Left renal pelvis (tissue), 4 donors: ENCODE results near the gene ELMOD3. TPM values are rescaled to one million over a fixed set of nuclear protein-coding genes. Genes with fewer than 3 reads are reported as not detected.
"Not testable (repeated sequence)": the region's sequence is repeated elsewhere in the genome, so short reads cannot be mapped to it uniquely, and the experiment has no call there.

Experiments used
- DNase-seq, 4 donors: peaks; one replicate each; pipeline ENCODE4 v3.0.0-alpha.2; 2013; ENCODE audit warnings: low read depth in 4 of 4, low spot score in 3 of 4
- polyA plus RNA-seq, 4 donors: library from polyadenylated mRNA; unstranded; fragments of 120-200 nt; gene quantifications; one replicate each; pipeline ENCODE4 v1.2.1, GENCODE V29; 2013; ENCODE audit not compliant: insufficient read length in 4 of 4

ELMOD3 gene
- polyA plus RNA-seq, 4 donors, result 22.5 to 33.3 (median 24.8) TPM

- no peak for DNase-seq
Measured at GRCh38 chr2:85398426-85399182, 44.0 kb downstream of the ELMOD3 start.

- no peak for DNase-seq
Measured at GRCh38 chr2:85399183-85399455, 44.5 kb downstream of the ELMOD3 start.

- no peak for DNase-seq
Measured at GRCh38 chr2:85400023-85400422, 45.5 kb downstream of the ELMOD3 start.

- no peak for DNase-seq
Measured at GRCh38 chr2:85400541-85401463, 46.2 kb downstream of the ELMOD3 start.

- DNase-seq, result no peak
Measured at GRCh38 chr2:85401464-85401805, 46.9 kb downstream of the ELMOD3 start.

- DNase-seq, result no peak
Measured at GRCh38 chr2:85401844-85402243, 47.3 kb downstream of the ELMOD3 start.

GRCh38 chr2:85405201-85406059, 50.9 kb downstream of the ELMOD3 start:
- DNase-seq, result no peak

- no peak for DNase-seq
Measured at GRCh38 chr2:85409845-85410583, 55.4 kb downstream of the ELMOD3 start, which contains the start of gene CAPG. CAPG (minus strand) TSS chr2:85410366; CDS start chr2:85402145, 8,221 bp downstream.

- no peak for DNase-seq
Measured at GRCh38 chr2:85410584-85411404, 56.2 kb downstream of the ELMOD3 start.

GRCh38 chr2:85411405-85411748, 56.8 kb downstream of the ELMOD3 start:
- no peak for DNase-seq

GRCh38 chr2:85413592-85414420, 59.2 kb downstream of the ELMOD3 start:
- DNase-seq, result no peak

- DNase-seq, result not testable (repeated sequence)
Measured at GRCh38 chr2:85414421-85414759, 59.8 kb downstream of the ELMOD3 start.

- DNase-seq, result no peak
Measured at GRCh38 chr2:85414761-85415553, 60.4 kb downstream of the ELMOD3 start.

- no peak for DNase-seq
Measured at GRCh38 chr2:85415980-85416650, 61.5 kb downstream of the ELMOD3 start.

- DNase-seq, result no peak
Measured at GRCh38 chr2:85418132-85419008, 63.8 kb downstream of the ELMOD3 start, which contains the start of gene SH2D6. SH2D6 (plus strand) TSS chr2:85418714; CDS start chr2:85429466, 10,752 bp downstream.

- no peak for DNase-seq
Measured at GRCh38 chr2:85419009-85419675, 64.6 kb downstream of the ELMOD3 start.
